PC-3 (cell line): ENCODE results near the gene DPF1.

Experiments
- EZH2 ChIP-seq: fragments of 300-600 bp; sonication (generic); IDR thresholded peaks from one replicate; pipeline ENCODE4 v1.6.1; 2017; ENCODE audit warnings: antibody characterized with exemption, mild to moderate bottlenecking, low read length; ENCODE audit not compliant: unreplicated experiment
- EZH2phosphoT487 ChIP-seq: fragments of 300-600 bp; sonication (generic); IDR thresholded peaks from 2 replicates; pipeline ENCODE4 v1.6.1; 2018; ENCODE audit warnings: mild to moderate bottlenecking, antibody characterized with exemption, low read length, borderline replicate concordance
- TF ChIP-seq, protein P1 (sequence below): fragments of 300-600 bp; sonication (generic); conservative IDR thresholded peaks from 2 replicates; pipeline ENCODE4 v1.5.1; 2017; ENCODE audit warnings: antibody characterized with exemption, low read depth, mild to moderate bottlenecking, low read length

GRCh38 chr19:38267761-38268483, 43.9 kb upstream of the DPF1 start:
- TF ChIP-seq, protein P1, sequence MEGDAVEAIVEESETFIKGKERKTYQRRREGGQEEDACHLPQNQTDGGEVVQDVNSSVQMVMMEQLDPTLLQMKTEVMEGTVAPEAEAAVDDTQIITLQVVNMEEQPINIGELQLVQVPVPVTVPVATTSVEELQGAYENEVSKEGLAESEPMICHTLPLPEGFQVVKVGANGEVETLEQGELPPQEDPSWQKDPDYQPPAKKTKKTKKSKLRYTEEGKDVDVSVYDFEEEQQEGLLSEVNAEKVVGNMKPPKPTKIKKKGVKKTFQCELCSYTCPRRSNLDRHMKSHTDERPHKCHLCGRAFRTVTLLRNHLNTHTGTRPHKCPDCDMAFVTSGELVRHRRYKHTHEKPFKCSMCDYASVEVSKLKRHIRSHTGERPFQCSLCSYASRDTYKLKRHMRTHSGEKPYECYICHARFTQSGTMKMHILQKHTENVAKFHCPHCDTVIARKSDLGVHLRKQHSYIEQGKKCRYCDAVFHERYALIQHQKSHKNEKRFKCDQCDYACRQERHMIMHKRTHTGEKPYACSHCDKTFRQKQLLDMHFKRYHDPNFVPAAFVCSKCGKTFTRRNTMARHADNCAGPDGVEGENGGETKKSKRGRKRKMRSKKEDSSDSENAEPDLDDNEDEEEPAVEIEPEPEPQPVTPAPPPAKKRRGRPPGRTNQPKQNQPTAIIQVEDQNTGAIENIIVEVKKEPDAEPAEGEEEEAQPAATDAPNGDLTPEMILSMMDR = no peak
- TF ChIP-seq EZH2 = no peak
- no peak for TF ChIP-seq EZH2phosphoT487
